ENCODE measurements around the gene PPP1R9A.

The PPP1R9A gene

DNA sequence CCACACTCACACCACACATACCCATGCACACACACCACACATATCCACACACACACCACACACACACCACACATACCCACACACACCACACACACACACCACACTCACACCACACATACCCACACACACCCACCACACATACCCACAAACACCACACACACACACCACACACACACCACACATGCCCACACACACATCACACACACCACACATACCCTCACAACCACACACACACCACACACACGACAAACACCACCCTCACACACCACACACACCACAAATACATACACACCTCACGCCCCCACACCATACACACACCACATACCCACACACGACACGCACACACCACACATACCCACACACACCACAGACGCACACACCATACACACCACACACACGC lies 297.2 kb downstream of the PPP1R9A start:
- no peak for DNase-seq (ENCODE audit: low spot score)

GRCh38 chr7:95205665-95206225 lies 298.4 kb downstream of the PPP1R9A start:
- peak; percentile 63 for DNase-seq (ENCODE audit: low spot score)

GRCh38 chr7:95209276-95209675 lies 301.9 kb downstream of the PPP1R9A start:
- DNase-seq (ENCODE audit: low spot score): no peak

- peak; percentile 69 for DNase-seq (ENCODE audit: low spot score)
Measured at GRCh38 chr7:95209788-95210187, 302.4 kb downstream of the PPP1R9A start.

- DNase-seq (ENCODE audit: low spot score): no peak
Measured at GRCh38 chr7:95213148-95213547, 305.8 kb downstream of the PPP1R9A start.

DNA sequence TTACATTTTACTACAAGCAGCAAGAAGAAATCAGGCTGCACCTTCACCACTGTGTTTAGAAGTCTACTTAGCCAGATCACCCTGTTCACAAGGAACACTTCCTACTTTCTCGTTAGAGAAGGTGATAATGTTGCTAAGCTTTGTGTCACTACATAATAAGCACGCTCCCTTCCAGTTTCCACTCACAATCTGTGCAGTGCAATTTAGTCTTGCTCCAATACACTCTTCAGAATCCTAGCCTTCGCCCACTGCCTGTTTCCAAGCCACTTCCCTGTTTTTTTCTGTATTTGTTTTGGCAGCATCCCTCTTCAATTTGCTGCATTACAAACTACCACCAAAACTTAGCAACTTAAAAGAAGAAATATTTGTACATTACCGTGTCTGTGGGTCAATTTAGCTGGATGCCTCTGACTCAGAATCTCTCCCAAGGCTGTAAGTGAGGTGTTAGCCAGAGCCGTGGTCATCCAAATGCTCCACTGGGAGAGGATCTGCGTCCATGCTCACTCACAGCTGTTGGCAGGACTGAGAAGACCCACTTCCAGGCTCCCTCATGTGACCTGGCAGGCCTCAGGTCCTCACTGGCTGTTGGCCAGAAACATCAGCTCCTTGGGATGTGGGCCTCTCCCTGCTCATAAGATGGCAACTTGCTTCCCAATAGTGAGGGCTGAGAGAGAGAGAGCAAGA lies 306.6 kb downstream of the PPP1R9A start:
- DNase-seq (ENCODE audit: low spot score): no peak

DNA sequence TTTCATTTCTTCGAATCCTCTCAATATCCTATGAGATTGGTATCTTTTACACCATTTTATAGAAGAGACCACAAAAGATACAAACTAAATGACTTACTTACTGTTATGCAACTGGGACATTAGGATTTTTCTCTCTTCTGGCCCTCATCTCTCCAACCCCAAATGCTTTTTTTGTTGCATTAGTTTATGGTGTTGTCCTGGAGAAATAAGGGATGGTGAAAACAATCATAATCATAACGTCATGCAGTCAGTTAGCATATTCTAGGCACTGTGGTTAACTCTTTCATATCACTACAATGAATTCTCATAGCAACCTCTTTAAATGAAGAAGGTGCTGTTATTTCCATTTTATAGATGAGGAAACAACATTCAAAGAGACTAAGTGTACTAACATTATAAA lies 312.3 kb downstream of the PPP1R9A start:
- no peak for DNase-seq (ENCODE audit: low spot score)

DNA sequence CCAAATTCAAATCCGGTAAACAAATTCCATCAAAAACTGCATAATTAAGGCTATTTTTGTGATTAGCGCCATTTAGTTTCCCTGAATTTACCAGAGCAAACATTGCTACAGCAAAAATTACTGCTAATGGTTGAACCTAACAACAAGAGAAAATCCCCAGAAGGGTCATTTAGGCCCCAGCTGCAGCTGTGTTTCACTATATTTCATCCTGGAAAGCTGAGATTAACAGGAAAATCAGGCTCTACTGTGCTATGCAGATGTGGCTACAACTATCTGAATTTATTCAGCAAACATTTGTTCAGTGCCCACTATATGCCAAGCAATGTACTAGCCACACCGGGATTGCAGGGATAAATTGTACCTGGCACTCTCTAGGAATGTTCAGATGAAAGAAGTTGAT lies 312.9 kb downstream of the PPP1R9A start:
- DNase-seq (ENCODE audit: low spot score): no peak

DNA sequence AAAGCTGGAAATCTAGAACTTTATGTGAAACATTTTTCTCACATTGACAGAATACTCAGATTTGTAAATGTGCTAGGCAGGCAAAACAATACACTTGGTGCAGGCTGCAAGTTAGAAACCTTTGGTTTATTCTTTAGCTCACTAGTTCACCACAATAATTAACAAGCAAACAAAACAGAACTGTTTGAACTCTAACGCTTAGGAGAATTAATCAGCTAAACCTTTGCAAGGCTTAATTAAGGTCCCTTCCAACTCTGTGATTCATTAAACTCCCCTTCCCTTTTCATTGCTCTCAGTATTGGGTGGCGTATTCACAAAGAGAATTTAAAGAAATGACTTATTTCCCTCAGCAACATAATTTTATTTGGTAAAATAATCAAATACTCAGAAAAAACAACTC lies 317.9 kb downstream of the PPP1R9A start:
- DNase-seq (ENCODE audit: low spot score): no peak

- peak; percentile 35 for DNase-seq (ENCODE audit: low spot score)
Measured at GRCh38 chr7:95229301-95229700, 321.9 kb downstream of the PPP1R9A start.

DNA sequence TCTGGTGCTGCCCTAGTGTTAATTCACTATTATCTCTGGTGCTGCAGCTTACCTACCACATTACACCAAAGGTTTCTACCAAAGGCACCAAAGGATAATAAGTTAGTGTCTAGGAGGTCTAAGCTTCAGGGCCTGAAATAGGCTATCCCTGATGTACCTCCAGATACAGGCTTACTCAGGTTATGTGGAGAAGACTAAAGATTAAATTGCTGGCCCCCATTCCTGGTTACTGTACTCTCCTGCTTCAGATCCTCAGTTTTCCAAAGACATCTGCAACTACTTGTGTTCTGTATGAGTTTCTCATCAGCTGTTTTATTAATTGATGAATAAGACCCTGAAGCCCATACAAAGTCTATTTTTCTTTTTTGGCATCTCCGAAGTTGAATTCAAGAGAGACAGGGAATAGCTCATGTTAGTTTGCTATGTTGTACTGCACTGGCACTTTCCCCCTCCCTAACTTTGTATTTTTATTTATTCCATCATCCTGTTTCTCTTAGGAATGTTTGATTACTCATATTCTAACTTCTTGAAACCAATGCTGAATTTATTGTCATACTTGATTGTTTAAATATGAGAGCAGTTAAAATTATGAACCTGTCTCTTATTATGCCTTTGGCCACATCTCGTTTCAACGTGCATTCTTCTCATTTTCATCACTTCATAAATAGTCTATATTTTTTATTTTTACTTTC lies 331.0 kb downstream of the PPP1R9A start:
- DNase-seq (ENCODE audit: low spot score): no peak

GRCh38 chr7:95240921-95241320 lies 333.5 kb downstream of the PPP1R9A start:
- no peak for DNase-seq (ENCODE audit: low spot score)

GRCh38 chr7:95242266-95242665 lies 334.9 kb downstream of the PPP1R9A start:
- no peak for DNase-seq (ENCODE audit: low spot score)

- no peak for DNase-seq (ENCODE audit: low spot score)
Measured at GRCh38 chr7:95244616-95245015, 337.2 kb downstream of the PPP1R9A start.

DNA sequence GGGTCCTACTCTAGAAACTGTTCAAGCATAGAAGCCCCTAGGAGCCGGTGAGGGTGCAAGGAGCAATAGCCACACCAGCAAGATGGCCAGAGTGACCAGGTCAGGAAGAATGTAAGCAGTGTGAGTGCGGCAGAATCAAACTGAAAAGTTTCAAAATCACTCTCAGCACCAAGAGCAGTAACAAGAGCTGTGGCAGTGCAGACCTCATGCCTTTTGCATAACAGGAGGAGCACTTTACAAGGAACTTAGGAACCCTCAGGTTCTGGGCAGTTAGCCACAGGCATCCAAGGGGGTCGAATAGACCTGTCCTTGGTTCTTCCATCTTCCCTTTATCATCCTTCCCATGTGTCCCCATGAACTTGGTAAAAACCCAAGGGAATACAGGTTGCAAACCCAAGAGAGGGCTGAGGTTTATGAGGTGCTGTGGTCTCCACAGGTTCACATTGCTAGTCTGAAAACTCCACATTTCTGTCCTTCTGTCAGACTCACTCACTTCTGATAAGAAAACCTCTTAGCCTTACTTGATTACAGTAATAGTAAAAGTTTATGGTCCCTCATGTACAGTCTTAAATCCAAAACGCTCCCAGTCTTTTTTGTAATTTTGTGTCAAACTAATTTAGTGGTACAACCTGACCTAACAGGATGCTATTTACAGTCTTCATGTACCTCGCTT lies 338.6 kb downstream of the PPP1R9A start:
- no peak for DNase-seq (ENCODE audit: low spot score)

DNA sequence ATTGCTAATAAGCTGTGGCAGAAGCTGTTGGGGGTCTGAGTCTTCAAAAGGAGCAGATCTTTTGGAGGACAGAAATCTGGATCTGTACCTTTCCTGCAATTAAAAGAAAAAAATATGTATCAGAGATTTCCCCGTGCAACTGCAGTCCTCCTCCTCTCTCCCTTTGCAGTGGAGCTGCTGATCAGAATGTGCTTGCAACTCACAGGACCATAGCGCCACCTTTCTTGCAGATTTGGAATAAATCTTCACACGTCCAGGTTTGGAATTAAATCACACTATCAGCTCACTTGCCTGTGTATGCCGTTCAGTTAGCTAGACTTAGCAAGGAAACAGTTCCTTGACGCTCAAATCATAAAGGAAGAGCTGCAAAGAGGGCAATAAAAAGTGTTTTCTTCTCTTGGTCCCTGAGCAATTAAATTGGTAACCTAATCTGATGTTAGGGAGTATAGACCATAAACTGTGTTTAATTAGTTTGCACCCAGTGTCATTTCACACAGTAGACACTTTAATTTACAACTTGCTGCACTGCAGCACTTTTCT lies 339.5 kb downstream of the PPP1R9A start:
- peak; percentile 83 for DNase-seq (ENCODE audit: low spot score)

DNA sequence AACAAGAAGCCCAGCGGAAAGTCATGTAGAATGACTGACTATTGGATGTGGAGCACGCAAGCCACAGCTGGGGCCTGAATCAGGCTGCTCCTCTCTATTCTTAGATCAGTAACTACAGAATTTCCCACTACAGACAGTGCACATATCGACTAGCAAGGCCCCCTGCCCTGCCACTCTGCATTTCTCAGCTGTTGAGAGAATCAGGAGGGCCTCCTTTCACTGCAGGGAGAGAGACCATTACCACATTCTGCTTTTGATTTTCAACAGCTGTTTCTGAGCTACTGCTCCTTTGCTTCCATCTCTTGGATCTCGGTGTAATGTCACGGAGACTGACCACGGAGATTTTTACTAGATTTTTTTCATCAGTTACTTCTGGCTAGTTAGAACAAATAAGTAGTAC lies 343.2 kb downstream of the PPP1R9A start:
- no peak for DNase-seq (ENCODE audit: low spot score)

- no peak for DNase-seq (ENCODE audit: low spot score)
Measured at GRCh38 chr7:95251966-95252365, 344.6 kb downstream of the PPP1R9A start.

GRCh38 chr7:95253986-95254385 lies 346.6 kb downstream of the PPP1R9A start:
- no peak for DNase-seq (ENCODE audit: low spot score)

DNA sequence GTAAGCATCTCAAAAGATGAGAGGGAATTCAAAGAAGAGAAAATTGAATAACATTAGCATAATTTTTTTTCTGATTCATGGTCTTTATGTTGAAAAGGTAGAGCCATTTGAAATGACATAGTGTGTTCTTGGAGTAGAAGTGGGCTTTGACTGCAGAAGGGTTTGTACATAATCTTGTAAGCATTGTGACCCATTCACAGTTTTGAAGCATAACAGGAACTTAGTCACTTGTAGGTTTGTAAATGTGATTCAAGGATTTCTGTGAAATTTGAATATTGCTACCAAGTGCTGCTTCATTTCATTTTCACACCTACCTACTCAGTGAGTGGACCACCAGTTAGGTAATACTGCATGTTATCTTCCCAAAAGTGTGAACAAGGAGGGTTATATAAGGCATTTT lies 348.3 kb downstream of the PPP1R9A start:
- no peak for DNase-seq (ENCODE audit: low spot score)

DNA sequence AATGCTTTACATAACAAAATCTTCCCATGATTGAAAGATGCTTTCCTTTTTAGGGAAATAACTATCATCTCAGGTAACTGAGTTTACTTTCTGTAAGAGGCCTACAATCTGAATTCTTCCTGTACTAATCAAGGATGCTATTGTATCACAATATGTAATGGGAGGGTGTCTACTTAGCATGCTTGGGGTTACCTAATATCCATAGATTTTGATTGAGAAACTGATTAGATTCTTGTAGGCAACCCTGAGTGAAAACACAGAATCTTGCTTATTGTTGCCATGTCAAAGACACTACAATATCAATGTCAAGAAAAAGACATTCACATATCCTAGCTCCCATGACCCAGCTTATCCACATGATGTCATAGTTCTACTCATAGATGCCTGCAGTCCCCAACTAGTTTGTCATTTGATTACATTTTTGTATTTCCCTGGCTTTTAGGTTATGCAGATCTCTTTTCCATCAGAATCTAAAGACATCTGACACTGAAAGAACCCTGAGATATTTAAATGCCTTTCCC lies 354.6 kb downstream of the PPP1R9A start:
- no peak for DNase-seq (ENCODE audit: low spot score)

DNA sequence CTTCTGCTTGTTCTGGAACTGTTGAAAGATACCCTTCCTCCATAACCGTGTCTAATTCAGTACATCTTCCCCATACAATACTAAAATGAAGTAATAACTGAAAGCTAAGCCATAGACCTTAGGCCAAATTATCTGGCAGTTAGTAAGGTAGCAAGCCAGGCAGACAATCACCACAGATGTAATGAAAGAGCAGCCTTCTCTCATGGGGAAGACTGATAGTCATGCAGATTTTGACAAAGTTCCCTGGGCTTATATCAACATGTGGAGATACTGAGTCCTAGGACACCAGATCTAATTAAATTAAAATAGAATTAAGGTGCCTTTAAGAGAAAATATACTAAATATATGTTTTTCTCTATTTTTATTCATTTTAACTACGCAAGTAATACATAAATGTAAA lies 355.5 kb downstream of the PPP1R9A start:
- DNase-seq (ENCODE audit: low spot score): no peak
